Right hindlimb (tissue), 1 donor: ENCODE data around the gene SGK2.

Source experiments
- DNase-seq: peaks from one replicate; pipeline ENCODE4 v3.0.0-alpha.2; 2018

The SGK2 gene

DNA sequence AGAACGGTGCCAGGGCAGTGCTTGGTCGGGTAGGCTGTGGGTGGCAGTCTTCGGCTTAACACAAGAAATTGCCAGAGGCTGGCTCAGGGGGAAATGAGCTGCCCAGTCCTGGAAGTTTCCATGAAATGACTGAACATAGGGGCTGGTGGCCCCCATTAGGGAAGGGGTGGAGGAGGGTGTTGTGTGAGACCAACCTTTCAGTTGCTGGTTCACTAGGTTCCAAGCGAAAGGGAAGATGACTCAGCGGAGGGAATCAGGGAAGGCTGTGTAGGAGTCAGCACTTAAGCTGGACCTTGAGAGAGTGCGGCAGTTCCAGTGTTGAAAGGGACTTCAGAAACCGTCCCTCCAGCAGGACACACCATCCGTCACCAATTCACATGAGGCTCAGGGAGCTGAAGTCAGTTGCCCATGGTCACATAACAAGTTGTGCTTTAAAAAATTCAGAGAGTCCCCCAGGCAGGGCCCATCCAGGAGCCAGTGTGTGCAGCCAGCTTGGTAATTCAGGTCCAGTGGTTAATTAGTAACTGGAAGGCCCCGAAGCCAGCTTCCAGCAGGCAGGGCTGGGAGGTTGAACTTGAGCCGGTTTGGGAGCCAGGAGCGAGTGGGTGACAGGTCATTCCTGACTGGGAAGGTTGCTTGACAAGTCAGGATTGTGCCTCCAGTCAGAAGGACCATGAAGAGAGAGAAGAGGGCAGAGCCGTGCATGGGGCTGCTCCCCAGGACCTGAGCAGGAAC lies at the start of gene SGK2:
Gene SGK2, plus strand, starts transcription at position 616 of the 735 bp plus-strand sequence. CDS start 7,469 bp downstream, outside the sequence.
- DNase-seq, result no peak

DNA sequence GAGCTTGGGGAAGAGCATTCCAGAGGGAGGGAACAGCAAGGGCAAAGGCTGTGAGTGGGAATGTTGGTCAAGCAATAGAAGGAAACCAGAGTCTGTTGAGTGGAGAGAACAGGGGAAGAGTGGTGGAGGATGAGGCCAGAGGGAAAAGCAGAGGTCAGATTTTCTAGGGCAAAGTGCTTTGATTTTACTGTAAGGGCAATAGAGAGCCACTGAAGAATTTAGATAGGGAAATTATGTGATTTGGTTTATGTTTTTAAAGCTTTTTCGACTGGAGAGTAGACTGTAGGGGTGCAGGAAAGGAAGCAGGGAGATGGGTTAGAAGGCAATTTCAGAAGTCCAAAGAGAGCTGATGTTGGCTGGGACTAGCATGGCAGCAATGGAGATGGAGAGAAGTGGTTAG lies 46.9 kb upstream of the SGK2 start:
- DNase-seq, result no peak

GRCh38 chr20:43513372-43513930 lies 45.4 kb upstream of the SGK2 start:
- no peak for DNase-seq

- peak; percentile 95 for DNase-seq
Observed at GRCh38 chr20:43513931-43514647, 44.7 kb upstream of the SGK2 start.

DNA sequence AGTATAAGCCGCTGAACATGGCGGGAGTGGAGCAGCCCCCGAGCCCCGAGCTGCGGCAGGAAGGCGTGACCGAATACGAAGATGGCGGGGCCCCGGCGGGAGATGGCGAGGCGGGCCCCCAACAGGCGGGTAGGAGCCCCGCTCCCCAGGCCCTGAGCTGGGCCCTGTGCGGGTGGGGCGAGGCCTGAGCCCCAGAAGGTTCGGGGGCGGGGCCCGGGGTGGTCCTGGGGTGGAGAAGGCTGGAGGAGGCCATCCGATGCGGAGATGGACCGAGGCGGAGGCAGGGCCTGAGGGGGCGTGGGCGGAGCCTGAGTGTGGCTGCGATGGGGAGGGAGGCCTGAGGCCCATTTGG lies 44.2 kb upstream of the SGK2 start:
- peak; percentile 57 for DNase-seq

- no peak for DNase-seq
Observed at GRCh38 chr20:43515628-43516027, 43.2 kb upstream of the SGK2 start.

DNA sequence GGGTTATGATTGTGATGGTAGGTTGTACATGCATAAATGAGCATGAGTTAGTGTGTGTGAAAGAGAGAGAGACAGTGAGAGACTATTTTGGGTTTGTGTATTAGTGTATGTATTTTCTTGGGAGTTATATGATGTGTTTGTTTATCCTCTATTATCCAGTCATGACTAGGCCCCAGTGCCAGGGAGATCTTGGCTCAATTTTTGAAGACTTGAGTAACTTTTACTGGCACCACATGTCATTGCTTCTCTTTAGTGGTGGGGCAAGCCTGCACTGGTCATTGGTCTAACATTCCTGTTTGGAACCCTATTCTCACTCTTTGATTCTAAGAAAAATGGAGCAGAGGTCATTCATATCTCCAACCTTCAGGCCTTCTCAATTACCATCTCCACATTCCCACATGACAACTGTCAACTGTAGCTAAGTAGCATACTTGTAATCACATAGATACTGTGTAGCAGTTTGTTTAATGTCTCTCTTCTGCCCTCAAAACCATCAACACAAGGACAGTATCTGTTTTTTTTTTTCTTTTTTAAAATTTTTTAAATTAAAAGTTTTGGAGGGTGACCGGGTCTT lies 42.5 kb upstream of the SGK2 start:
- no peak for DNase-seq

DNA sequence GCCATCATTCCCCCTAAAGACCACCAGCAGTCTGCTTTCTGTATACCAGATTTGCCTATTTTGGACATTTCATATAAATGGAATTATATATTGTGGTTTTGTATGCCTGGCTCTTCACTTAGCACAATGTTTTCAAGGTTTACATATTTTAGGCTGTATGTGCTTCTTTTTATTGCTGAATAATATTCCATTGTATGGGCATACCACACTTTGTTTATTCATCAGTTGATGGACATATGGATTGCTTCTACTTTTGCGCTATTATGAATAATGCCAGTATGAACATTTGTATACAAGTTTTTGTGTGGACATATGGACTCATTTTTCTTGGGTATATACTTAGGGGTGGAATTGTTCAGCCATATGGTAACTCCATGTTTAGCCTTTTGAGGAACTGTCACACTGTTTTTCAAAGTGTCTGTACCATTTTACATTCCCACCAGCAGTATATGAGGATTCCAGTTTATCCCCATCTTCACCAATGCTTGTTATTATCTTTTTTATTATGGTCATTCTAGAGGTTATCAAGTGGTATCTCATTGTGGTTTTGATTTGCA lies 38.7 kb upstream of the SGK2 start:
- DNase-seq, result no peak

GRCh38 chr20:43525021-43525420 lies 33.8 kb upstream of the SGK2 start:
- no peak for DNase-seq

GRCh38 chr20:43528258-43528875 lies 30.5 kb upstream of the SGK2 start:
- no peak for DNase-seq

GRCh38 chr20:43529051-43529450 lies 29.8 kb upstream of the SGK2 start:
- DNase-seq, result no peak

- DNase-seq, result no peak
Observed at GRCh38 chr20:43529457-43530153, 29.2 kb upstream of the SGK2 start.

- no peak for DNase-seq
Observed at GRCh38 chr20:43530321-43531090, 28.3 kb upstream of the SGK2 start.

- no peak for DNase-seq
Observed at GRCh38 chr20:43531091-43531443, 27.8 kb upstream of the SGK2 start.

DNA sequence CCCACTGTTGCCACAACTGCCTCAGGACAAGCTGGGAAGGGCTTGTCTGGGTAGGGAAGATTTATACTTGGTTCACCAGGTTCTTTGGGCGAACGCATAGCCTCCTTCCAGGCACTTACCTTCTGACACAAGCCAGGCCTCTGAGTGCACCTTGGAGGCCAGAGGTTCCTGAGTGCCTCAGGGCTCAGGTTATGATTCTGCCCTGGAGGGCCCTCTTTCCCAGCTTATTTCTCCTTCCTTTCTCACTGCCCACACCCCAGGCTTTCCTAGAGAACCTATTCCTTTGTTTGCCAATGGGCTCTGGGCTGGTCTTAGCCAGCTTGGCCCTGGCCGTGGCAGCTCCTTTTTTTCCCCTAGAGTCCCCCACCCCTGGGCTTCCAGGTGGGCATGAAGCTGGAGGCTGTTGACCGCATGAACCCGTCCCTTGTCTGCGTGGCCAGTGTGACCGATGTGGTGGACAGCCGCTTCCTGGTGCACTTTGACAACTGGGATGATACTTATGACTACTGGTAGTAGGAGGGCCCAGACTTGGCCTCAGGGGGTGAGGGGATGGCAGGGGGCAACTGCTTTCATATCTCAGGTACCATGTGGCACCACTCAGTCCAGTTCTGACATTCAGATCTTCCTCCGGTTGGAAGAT lies 26.3 kb upstream of the SGK2 start:
- DNase-seq, result no peak

DNA sequence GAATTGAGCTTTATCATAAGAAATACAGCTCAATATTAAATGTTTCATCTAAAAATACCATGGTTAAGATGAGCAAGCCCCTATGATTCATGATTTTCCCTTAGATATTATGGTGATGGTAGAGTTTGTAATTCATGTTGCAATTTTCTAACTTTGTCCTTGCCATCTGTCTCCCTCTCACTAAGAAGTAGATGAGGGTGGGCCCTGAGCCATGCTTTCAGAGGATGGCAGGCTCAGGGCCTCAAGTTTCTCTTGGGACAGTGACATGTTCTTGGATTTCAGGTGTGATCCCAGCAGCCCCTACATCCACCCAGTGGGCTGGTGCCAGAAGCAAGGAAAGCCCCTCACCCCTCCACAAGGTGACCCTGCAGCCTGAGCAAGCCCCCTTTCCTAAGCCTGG lies 25.8 kb upstream of the SGK2 start:
- DNase-seq, result no peak

GRCh38 chr20:43534016-43534415 lies 24.8 kb upstream of the SGK2 start:
- DNase-seq, result no peak

DNA sequence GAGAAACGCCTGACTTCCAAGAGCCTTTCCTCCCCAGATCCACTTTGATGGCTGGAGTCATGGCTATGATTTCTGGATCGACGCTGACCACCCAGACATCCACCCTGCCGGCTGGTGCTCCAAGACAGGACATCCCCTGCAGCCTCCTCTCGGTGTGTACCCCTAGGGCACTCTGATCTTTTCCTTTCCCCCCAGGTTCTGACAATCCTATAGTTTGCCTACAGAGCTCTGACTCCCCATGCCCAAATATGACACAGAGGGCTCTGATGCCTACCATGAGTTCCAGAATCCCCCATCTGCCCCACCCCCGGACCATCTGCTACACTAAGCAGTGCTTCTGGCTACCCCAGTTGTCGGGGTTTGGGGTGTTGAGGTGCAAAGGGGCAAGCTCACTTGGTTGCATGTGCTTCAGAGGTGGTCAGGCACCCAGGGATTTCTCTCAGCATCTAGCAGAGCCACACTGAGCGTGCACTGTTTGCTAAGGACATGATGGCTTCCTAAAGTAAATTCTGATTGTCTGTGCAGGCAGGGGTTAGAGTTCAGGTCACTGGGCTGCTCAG lies 24.0 kb upstream of the SGK2 start:
- DNase-seq, result no peak

DNA sequence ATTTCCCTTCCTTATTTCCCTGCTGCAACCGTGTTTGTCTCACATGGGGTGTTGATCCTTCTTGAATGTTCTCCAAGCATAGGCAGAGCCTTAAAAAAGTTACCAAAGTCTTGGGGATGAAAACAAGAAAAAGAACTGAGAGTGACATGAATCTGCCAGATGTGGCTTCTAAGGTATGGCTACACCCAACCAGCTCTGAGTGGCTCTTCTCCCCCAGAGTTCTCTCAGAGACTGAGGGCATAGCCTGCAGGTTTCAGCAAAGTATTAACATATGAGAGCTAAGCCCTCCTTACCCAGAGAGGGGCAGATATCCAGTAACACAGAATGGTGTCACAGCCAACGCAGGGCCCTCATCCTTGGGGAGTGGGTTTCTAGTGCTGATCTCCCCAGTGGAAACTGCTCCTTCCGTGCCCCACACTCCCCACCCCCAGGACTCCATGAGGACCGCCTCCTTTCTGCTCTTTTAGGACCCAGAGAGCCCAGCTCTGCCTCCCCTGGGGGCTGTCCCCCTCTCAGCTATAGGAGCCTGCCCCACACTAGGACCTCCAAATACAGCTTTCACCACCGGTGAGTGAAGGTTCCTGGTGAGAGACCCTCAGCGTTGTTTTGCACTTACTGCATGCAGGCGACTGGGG lies 23.3 kb upstream of the SGK2 start:
- no peak for DNase-seq

- DNase-seq, result no peak
Observed at GRCh38 chr20:43536041-43536816, 22.6 kb upstream of the SGK2 start.
